ENCODE measurements around the gene DEXI. TPM values are rescaled to one million over a fixed set of nuclear protein-coding genes. Genes with fewer than 3 reads are reported as not detected.
A peak's percentile ranks its signal among the peaks of the same experiment; 100 is the strongest.

Gene DEXI
- total and polyA plus RNA-seq, 7 donors: 71.9 to 122 (median 95.1) TPM

GRCh38 chr16:10978871-10979446 is 36.7 kb upstream of the DEXI start:
- Histone ChIP-seq H3K36me3 (ENCODE audit: insufficient read depth in 1 of 2, low read depth in 1 of 2) (peaks cover 0 to 60% of the 10 kb centered on the region in 2 donors), H3K4me3 (no peak overlapping the region), H3K27me3 (ENCODE audit: insufficient read depth in 3 of 3, low read length in 2 of 3) (no peaks in the 10 kb centered on the region), H3K4me1 (no peaks in the 10 kb centered on the region), H3K9me3 (no peaks in the 10 kb centered on the region), H3K27ac (peak overlapping the region; percentile 43)
- no peak for TF ChIP-seq CTCF (IDR thresholded peaks at IDR 0.05)
- intact Hi-C loops (cut with DNase I): no loop called here
- WGBS, 3 donors: 96 to 97% (median 96%) methylated on average over 14 of the region's 14 CpGs
- no peak for ATAC-seq
- no peak for DNase-seq

GRCh38 chr16:10978124-10978523 is 35.9 kb upstream of the DEXI start:
- Histone ChIP-seq H3K4me3 (no peak overlapping the region), H3K4me1 (no peaks in the 10 kb centered on the region), H3K36me3 (ENCODE audit: insufficient read depth in 1 of 2, low read depth in 1 of 2) (peaks cover 0 to 65% of the 10 kb centered on the region in 2 donors), H3K9me3 (no peaks in the 10 kb centered on the region), H3K27ac (no peak overlapping the region), H3K27me3 (ENCODE audit: insufficient read depth in 3 of 3, low read length in 2 of 3) (no peaks in the 10 kb centered on the region)
- intact Hi-C loops (cut with DNase I): no loop called here
- WGBS, 3 donors: 93 to 95% (median 94%) methylated on average over 6 of the region's 6 CpGs
- ATAC-seq: no peak
- no peak for DNase-seq
- TF ChIP-seq CTCF (IDR thresholded peaks at IDR 0.05): no peak

GRCh38 chr16:10976634-10977033 is 34.4 kb upstream of the DEXI start:
- peaks cover 0 to 67% of the 10 kb centered on the region in 2 donors for H3K36me3 ChIP-seq (ENCODE audit: insufficient read depth in 1 of 2, low read depth in 1 of 2)
- no peak for TF ChIP-seq CTCF (IDR thresholded peaks at IDR 0.05)
- H3K27me3 ChIP-seq (ENCODE audit: insufficient read depth in 3 of 3, low read length in 2 of 3): no peaks in the 10 kb centered on the region
- WGBS, 3 donors: 72 to 79% (median 74%) methylated on average over 3 of the region's 3 CpGs
- no peaks in the 10 kb centered on the region for H3K9me3 ChIP-seq
- H3K27ac ChIP-seq: no peak overlapping the region
- no peak for DNase-seq
- no peak overlapping the region for H3K4me3 ChIP-seq
- intact Hi-C loops (cut with DNase I): no loop called here
- H3K4me1 ChIP-seq: no peaks in the 10 kb centered on the region
- no peak for ATAC-seq

GRCh38 chr16:10972819-10973464 is 30.7 kb upstream of the DEXI start:
- Histone ChIP-seq H3K4me3 (no peak overlapping the region), H3K27ac (no peak overlapping the region), H3K9me3 (no peaks in the 10 kb centered on the region), H3K36me3 (ENCODE audit: insufficient read depth in 1 of 2, low read depth in 1 of 2) (peaks cover 0 to 65% of the 10 kb centered on the region in 2 donors), H3K27me3 (ENCODE audit: insufficient read depth in 3 of 3, low read length in 2 of 3) (no peaks in the 10 kb centered on the region), H3K4me1 (peaks cover 5% of the 10 kb centered on the region)
- intact Hi-C loops (cut with DNase I): loop anchor here (2.0 to 5.0 kb wide), 2 partner anchors 129 to 284 kb away; partner anchors contain the start of gene SOCS1 (in 1 of the 2)
- WGBS, 3 donors: 91 to 95% (median 92%) methylated on average over 12 of the region's 12 CpGs
- DNase-seq (no peak), ATAC-seq (no peak)
- TF ChIP-seq CTCF (IDR thresholded peaks at IDR 0.05): no peak

All from psoas muscle (tissue), 8 donors.